ENCODE results near the gene KRTAP4-4. TPM values are rescaled to one million over a fixed set of nuclear protein-coding genes. Genes with fewer than 3 reads are reported as not detected.
"Not testable (repeated sequence)": the region's sequence is repeated elsewhere in the genome, so short reads cannot be mapped to it uniquely, and the experiment has no call there.

The KRTAP4-4 gene
- total RNA-seq = not detected
- long read RNA-seq = 0 reads

- no peak for DNase-seq (ENCODE audit: low spot score)
Measured at GRCh38 chr17:41160648-41161047, at the start of gene KRTAP4-4. TSS of gene KRTAP4-4 (minus strand) at chr17:41160748. CDS start at chr17:41160691, 57 bp downstream.

GRCh38 chr17:41199421-41200078, 39.0 kb upstream of the KRTAP4-4 start:
- DNase-seq (ENCODE audit: low spot score) = no peak

GRCh38 chr17:41196068-41196467, 35.5 kb upstream of the KRTAP4-4 start:
- DNase-seq (ENCODE audit: low spot score) = no peak

- no peak for DNase-seq (ENCODE audit: low spot score)
Measured at GRCh38 chr17:41190328-41190727, 29.8 kb upstream of the KRTAP4-4 start.

GRCh38 chr17:41189837-41190318, 29.3 kb upstream of the KRTAP4-4 start, which contains the start of gene KRTAP9-1:
TSS of gene KRTAP9-1 (plus strand) at chr17:41189887. CDS start at chr17:41189887, 0 bp downstream.
- not testable (repeated sequence) for DNase-seq (ENCODE audit: low spot score)

GRCh38 chr17:41186872-41187271, 26.3 kb upstream of the KRTAP4-4 start:
- no peak for DNase-seq (ENCODE audit: low spot score)

- DNase-seq (ENCODE audit: low spot score) = no peak
Measured at GRCh38 chr17:41185001-41185400, 24.5 kb upstream of the KRTAP4-4 start.

- no peak for DNase-seq (ENCODE audit: low spot score)
Measured at GRCh38 chr17:41184480-41184961, 24.0 kb upstream of the KRTAP4-4 start, which contains the start of gene KRTAP4-1. TSS of gene KRTAP4-1 (minus strand) at chr17:41184911. CDS start at chr17:41184854, 57 bp downstream.

GRCh38 chr17:41178843-41179616, 18.5 kb upstream of the KRTAP4-4 start:
- no peak for DNase-seq (ENCODE audit: low spot score)

GRCh38 chr17:41178341-41178740, 17.8 kb upstream of the KRTAP4-4 start:
- no peak for DNase-seq (ENCODE audit: low spot score)

- DNase-seq (ENCODE audit: low spot score) = no peak
Measured at GRCh38 chr17:41177727-41178271, 17.3 kb upstream of the KRTAP4-4 start, which contains the start of gene KRTAP4-2. TSS of gene KRTAP4-2 (minus strand) at chr17:41178221. CDS start at chr17:41178164, 57 bp downstream.

- no peak for DNase-seq (ENCODE audit: low spot score)
Measured at GRCh38 chr17:41176744-41177387, 16.3 kb upstream of the KRTAP4-4 start.

- DNase-seq (ENCODE audit: low spot score) = no peak
Measured at GRCh38 chr17:41171886-41172285, 11.3 kb upstream of the KRTAP4-4 start.

- DNase-seq (ENCODE audit: low spot score) = no peak
Measured at GRCh38 chr17:41168121-41168520, 7.6 kb upstream of the KRTAP4-4 start, which contains the start of gene KRTAP4-3. TSS of gene KRTAP4-3 (minus strand) at chr17:41168221. CDS start at chr17:41168172, 49 bp downstream.

- no peak for DNase-seq (ENCODE audit: low spot score)
Measured at GRCh38 chr17:41167561-41167960, 7.0 kb upstream of the KRTAP4-4 start.

GRCh38 chr17:41163828-41164227, 3.3 kb upstream of the KRTAP4-4 start:
- no peak for DNase-seq (ENCODE audit: low spot score)

- not testable (repeated sequence) for DNase-seq (ENCODE audit: low spot score)
Measured at GRCh38 chr17:41160190-41160589, 358 bp downstream of the KRTAP4-4 start.

GRCh38 chr17:41153856-41154255, 6.7 kb downstream of the KRTAP4-4 start:
- no peak for DNase-seq (ENCODE audit: low spot score)

GRCh38 chr17:41151525-41151924, 9.0 kb downstream of the KRTAP4-4 start:
- no peak for DNase-seq (ENCODE audit: low spot score)

- DNase-seq (ENCODE audit: low spot score) = no peak
Measured at GRCh38 chr17:41150026-41150425, 10.5 kb downstream of the KRTAP4-4 start.

- DNase-seq (ENCODE audit: low spot score) = no peak
Measured at GRCh38 chr17:41149652-41149985, 10.9 kb downstream of the KRTAP4-4 start, which contains the start of gene KRTAP4-5. TSS of gene KRTAP4-5 (minus strand) at chr17:41149825. CDS start at chr17:41149767, 58 bp downstream.
